ENCODE results near the gene KIAA0319L.
"Not testable (repeated sequence)": the region's sequence is repeated elsewhere in the genome, so short reads cannot be mapped to it uniquely, and the experiment has no call there.

KIAA0319L gene

GRCh38 chr1:35490250-35490649 is 67.0 kb downstream of the KIAA0319L start:
- no peak for DNase-seq (ENCODE audit: low read depth, low spot score)

GRCh38 chr1:35488336-35488735 is 68.9 kb downstream of the KIAA0319L start:
- no peak for DNase-seq (ENCODE audit: low read depth, low spot score)

DNA sequence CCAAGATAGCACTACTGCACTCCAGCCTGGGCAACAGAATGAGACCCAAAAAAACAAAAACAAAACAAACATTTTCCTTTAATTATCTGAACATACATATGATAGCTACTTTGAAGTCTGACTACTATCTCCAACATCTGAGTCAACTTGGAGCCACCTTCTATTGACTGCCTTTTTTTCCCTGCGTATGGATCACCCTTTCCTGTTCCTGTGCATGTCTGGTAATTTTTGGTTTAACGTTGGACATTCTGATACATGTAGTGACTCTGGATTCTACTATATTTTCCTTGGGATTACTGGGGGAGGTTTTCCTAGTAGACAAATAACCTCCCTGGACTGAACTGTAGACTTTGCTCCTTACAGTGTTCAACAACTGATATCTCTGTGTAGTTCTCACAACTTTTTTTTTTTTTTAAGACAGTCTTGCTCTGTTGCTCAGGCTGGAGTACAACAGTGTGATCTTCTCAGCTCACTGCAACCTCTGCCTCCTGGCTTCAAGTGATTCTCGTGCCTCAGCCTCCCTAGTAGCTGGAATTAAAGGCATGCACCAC is 70.3 kb downstream of the KIAA0319L start:
- no peak for DNase-seq (ENCODE audit: low read depth, low spot score)

- no peak for DNase-seq (ENCODE audit: low read depth, low spot score)
Observed at GRCh38 chr1:35481229-35481628, 76.0 kb downstream of the KIAA0319L start.

GRCh38 chr1:35477870-35478269 is 79.3 kb downstream of the KIAA0319L start:
- DNase-seq (ENCODE audit: low read depth, low spot score): no peak

DNA sequence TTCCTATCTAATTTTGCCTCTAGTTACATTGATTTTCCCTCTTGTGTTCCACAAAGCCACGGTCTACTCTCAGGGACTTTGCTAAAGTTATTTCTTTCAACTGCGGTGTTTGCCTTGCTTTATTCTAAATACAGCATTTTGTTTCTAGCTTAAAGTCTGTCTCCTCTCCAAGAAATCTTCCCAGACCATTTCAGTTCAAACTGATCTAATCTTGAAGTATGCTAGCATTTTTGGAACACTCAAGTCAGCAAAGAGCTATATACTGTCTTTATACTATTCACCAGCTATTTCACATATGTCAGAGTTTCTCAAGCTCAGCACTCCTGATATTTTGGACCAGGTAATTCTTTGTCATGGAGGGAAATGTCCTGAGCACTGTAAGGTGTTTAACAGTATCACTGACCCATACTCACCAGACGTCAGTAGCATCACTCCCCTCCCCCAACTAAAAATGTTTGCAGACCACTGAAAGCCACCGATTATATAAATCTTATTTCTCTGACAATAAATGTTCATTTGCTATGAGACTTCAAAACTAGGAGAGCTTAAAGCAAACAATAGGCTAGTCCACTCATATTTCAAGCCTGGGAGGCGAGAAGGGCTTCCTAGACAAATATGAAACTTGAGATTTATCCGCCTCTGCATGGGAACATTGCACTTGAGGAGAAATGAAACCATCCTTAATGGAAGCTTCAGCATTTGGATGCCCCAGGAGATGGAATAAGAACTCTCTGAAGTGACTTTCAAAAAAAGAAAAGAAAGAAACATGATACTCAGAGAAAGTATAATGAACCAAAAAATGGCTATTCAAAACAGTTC is 81.1 kb downstream of the KIAA0319L start:
- peak; percentile 44 for DNase-seq (ENCODE audit: low read depth, low spot score)

DNA sequence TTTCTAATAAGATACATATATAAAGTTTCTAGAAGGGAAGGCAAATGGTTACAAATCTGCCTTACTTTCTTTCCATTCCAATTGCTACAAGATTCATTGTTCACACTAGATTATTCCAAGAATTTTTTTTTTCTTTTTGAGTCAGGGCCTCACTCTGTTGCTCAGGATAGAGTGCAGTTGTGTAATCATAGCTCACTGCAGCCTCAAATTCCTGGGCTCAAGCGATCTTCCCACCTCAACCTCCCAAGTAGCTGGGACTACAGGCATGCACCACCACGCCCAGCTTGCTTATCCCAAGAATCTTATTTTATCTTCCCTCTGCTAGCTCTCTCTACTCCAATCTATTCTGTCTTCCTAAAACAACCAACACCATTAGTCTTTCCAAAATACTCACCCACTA is 81.8 kb downstream of the KIAA0319L start:
- DNase-seq (ENCODE audit: low read depth, low spot score): no peak

DNA sequence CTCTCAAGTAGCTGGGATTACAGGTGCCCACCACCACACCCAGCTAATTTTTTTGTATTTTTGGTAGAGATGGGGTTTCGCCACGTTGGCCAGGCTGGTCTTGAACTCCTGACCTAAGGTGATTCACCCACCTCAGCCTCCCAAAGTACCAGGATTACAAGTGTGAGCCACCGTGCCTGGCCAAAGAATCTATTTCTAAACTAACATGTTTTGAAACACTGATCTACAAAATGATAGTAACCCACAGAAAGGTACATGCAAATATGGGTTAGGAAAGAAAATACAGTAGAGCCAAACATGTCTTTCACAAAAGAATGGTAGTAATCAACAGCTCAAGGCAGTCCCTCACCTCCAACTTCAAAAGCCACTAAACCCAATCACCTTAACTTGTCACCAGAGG is 84.0 kb downstream of the KIAA0319L start:
- not testable (repeated sequence) for DNase-seq (ENCODE audit: low read depth, low spot score)

DNA sequence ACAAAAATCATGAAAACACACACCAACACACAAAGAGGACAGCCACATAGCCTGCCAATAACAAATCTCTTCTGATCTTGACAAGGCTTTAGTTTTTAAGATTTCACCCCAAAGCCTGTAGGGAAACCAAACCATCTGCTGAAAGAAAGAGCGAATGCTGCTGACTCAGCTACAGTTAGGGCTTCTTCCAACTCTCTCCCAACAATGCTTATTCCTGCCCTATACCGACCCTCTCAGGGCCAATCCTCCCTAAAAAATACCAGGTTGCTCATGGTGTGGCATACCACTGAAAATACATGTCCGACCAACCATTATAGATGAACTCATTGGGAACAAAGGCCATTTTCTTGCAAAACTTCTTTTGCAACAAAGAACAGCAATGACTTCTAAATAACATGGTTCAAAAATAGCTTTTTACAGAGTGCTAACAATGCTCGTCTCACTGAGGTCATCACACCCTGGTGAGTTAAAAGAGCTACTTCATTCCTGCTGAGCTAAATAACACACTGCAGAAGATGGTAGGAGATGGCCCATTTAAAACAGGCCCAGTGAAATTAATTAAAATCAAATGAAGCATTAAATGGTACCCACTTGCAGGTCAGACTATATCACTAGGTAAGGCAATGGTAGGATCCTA is 86.1 kb downstream of the KIAA0319L start:
- no peak for DNase-seq (ENCODE audit: low read depth, low spot score)

- no peak for DNase-seq (ENCODE audit: low read depth, low spot score)
Observed at GRCh38 chr1:35466120-35466519, 91.1 kb downstream of the KIAA0319L start.

- DNase-seq (ENCODE audit: low read depth, low spot score): not testable (repeated sequence)
Observed at GRCh38 chr1:35463749-35464148, 93.5 kb downstream of the KIAA0319L start.

DNA sequence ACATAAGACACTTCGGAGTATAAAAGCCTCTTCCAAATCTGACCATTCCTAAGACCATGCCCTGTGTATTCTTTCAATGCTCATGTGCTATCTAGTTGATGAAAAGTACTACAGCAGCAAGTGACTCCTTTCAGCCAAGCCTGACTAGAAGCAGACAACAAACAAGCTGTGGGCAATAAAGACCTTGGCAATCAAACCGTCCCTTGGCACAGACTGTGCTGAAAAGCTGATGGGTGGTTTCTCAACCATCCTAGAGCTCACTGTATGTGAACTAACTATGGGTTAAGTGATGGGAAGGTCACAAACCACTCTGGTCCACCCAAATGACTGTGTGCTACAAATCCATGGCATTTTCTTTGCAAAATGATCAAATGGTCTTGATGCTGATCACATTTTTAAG is 94.0 kb downstream of the KIAA0319L start:
- DNase-seq (ENCODE audit: low read depth, low spot score): no peak

GRCh38 chr1:35461966-35462651 is 95.1 kb downstream of the KIAA0319L start:
- DNase-seq (ENCODE audit: low read depth, low spot score): no peak

GRCh38 chr1:35460796-35461195 is 96.4 kb downstream of the KIAA0319L start:
- DNase-seq (ENCODE audit: low read depth, low spot score): no peak

GRCh38 chr1:35454616-35455015 is 102.6 kb downstream of the KIAA0319L start:
- peak; percentile 13 for DNase-seq (ENCODE audit: low read depth, low spot score)

- no peak for DNase-seq (ENCODE audit: low read depth, low spot score)
Observed at GRCh38 chr1:35454176-35454575, 103.0 kb downstream of the KIAA0319L start.

- DNase-seq (ENCODE audit: low read depth, low spot score): no peak
Observed at GRCh38 chr1:35453031-35453430, 104.2 kb downstream of the KIAA0319L start.

DNA sequence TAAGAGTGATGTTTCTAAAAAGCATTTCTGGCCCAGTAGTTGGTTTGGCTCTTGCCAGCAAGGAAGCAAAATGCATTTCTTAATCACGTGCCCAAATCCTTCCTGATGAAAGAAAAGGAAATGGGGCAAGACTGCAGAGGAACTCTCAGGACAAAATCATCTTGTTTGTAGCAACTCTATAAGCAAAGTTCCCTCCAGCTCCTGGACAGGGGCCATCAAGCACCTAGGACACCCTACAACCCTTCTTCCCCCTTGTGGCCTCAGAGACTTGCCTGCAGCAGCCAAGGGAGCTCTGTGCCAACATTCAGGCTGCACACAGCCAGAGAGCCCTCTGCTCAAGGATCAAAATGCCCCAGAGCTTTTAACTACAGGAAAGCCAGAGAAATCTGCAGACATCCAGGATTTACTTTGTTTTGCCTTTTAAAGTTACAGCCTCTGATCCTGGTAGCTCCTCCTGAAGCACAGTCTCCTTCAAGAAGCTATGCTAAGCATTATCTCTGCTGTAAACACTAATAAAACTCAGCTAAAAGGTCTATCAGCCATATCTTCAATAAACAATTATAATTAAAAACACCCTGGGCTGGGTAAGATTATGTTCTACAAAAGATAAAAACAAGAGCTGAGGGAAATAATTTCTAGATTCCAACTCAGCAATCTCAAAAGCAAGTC is 105.0 kb downstream of the KIAA0319L start:
- DNase-seq (ENCODE audit: low read depth, low spot score): no peak

GRCh38 chr1:35451125-35451528 is 106.1 kb downstream of the KIAA0319L start:
- peak; percentile 63 for DNase-seq (ENCODE audit: low read depth, low spot score)

- peak; percentile 35 for DNase-seq (ENCODE audit: low read depth, low spot score)
Observed at GRCh38 chr1:35449334-35450008, 107.7 kb downstream of the KIAA0319L start.

GRCh38 chr1:35448344-35448801 is 108.8 kb downstream of the KIAA0319L start:
- DNase-seq (ENCODE audit: low read depth, low spot score): peak; percentile 20

All from smooth muscle cell of the brain vasculature (primary cell).